GDM1 (cell line): ENCODE data around the gene MROH7.
A peak's percentile ranks its signal among the peaks of the same experiment; 100 is the strongest.

Experiments
- DNase-seq: peaks from one replicate; lab custom pipeline; 2025; lab: John Stamatoyannopoulos, UW

MROH7 gene

DNA sequence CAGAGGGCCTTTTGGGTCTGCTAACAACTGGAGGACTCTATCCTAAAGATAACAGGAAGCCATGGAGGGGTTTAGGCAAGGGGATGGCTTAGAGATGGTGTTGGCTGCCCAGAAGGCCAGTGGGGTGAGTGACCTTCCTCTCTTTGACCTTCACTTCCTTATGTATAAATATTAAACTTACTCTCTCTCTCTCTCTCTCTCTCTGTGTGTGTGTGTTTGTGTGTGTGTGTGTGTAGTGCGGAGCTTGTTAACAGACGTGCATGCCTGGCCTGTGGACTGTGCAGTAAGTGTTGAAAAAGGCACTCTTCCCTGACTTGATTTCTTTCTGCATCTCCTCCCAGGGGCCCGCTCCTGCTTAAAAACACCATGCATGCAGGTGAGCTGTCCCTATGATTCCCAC is 10.0 kb downstream of the MROH7 start:
- no peak for DNase-seq

DNA sequence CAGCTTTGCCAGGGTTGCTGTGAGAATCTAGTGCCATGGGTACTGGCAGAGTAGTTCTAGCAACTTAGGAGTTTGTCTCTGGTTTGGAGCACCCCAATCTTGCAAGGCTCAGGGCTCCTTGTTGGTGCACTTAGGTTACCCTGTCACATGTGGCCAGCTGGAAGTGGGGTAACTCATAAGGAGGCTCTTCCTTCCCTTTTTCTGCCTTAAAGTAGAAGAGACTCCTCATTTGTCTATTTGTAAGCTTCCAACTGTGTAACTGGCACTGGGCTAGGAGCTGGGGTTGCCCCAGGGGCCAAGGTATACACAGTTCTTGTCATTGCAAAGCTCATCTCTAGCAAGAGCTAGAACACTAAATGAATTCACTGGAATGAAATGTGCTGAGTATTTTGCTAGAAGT is 10.6 kb downstream of the MROH7 start:
- peak; percentile 13 for DNase-seq

DNA sequence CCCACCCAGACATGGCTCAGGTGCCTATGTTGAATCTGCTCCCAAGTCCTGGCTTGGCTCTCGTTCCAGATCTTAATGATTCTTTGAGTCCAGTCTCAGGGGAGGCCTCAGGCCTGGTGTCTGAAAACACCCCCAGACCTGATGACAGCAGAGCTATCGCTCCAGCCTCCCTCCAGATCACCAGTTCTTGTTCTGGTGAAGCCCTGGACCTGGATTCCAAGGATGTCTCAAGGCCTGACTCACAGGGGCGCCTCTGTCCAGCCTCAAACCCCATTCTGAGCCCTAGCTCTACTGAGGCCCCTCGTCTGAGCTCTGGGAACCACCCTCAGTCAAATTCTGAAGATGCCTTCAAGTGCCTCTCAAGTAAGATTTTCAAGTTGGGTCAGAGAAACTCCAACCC is 11.4 kb downstream of the MROH7 start:
- DNase-seq, result no peak

DNA sequence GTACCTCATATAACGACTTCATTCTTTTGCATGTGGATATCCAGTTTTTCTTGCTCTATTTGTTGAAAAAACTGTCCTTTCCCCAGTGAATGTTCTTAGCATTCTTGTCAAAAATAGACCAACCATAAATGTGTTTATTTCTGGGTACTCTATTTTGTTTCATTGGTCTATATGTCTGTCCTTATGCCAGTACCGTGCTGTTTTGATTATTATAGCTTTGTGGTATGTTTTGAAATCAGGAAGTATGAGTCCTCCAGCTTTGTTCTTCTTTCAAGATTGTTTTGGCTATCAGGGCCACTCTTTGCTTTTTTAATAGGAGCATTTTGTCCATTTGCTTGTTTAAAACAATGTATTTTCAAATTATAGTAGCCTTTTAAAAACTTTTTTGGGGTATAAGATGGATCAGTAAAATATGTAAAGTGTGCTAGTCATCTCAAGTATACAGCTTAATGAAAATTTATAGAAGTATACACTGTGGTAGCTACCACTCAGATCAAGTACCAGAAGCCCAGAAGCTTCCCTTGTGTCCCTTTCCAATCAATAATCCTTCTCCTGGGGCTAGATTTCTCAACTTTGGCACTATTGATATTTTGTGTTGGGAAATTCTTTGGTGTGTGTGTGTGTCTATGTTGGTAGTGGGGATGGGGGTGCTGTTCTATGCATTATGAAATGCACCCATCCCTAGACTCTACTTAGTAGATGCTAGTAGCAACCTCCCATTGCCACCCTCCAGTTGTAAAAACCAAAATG is 16.8 kb downstream of the MROH7 start:
- DNase-seq, result no peak

DNA sequence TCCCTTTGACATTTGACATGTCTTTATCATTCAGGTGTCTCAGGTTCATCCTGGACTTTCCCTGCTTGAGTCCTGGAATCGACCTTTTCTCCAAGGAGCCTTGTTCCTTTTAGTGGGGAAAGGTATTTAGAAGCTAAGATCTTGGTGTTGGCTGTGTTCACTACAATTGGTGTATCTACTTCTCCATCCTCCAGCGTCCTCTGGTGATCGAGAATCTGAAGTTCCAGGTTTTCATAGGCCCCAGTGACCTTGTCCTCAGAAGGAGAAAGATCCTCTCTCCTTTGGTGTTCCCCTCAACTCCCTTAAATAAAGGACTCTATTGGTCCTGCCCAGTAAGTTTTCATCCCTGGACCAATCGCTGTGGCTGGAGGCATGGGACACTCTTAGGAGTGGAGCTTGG is 22.1 kb downstream of the MROH7 start:
- no peak for DNase-seq

DNA sequence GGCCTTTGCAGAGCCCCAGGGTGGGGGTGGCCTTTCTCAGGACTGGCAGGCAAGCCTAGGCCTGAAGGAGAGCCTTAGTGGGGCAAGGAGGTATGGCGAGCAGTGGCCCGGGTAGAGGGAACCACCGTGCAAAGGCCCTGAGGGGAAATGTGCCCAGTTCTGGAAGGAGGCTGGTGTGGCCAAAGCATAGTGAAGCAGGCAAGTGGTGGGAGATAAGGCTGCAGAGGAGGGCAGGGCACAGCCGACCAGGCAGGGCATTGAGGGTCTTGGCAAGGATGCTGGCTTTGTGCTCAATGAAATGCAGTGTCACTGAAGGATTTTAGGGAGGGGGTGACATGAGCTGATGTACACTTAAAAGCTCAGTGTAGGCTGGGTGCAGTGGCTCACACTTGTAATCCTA is 22.8 kb downstream of the MROH7 start:
- no peak for DNase-seq

DNA sequence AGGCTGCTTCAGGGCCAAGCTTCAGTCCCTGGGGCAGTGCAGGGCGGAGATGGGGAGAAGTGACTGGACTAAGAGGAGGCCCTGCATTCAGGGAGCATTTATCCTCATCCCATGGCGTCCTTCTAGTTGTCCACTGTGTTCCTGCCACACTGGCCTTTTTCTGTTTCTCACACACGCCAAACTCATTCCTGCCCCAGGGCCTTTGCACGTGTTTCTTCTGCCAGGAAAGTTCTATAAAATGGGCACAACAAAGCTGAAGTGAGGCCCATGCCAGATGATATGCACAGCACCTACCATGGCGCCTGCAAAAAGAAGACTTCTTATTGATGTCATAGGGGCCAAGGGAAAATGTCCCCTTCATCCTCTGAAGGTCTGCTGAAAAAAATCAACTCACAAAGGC is 24.3 kb downstream of the MROH7 start:
- no peak for DNase-seq

DNA sequence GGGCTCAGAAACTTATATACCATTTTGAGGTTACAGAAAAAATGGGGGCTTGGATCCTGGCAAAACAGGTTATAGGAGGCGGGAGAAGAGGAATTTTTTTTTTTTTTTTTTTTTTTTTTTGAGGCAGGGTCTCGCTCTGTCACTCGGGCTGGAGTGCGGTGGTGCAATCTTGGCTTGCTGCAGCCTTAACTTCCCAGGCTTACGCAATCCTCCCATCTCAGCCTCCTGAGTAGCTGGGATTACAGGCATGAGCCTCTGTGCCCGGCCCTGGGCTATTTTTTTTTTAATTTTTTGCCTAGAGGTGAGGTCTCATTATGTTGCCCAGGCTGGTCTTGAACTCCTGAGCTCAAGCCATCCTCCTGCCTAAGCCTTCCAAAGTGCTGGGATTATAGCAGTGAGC is 24.7 kb downstream of the MROH7 start:
- no peak for DNase-seq

DNA sequence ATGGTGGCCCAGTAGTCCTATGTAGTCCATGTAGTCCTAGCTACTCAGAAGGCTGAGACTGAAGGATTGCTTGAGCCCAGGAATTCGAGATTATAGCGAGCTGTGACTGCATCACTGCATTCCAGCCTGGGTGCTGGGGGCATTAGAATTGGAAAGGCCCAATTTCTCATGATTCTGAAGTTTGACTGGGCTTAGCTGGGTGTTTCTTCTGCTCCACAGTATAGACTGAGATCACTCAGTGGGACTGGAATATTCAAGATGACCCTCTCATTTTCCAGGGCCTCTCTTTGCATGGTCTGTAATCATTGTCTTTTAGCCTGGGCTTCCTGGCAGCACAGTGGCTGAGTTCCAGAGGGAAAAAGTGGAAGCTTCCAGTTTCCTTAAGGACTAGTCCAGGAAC is 26.2 kb downstream of the MROH7 start:
- no peak for DNase-seq

DNA sequence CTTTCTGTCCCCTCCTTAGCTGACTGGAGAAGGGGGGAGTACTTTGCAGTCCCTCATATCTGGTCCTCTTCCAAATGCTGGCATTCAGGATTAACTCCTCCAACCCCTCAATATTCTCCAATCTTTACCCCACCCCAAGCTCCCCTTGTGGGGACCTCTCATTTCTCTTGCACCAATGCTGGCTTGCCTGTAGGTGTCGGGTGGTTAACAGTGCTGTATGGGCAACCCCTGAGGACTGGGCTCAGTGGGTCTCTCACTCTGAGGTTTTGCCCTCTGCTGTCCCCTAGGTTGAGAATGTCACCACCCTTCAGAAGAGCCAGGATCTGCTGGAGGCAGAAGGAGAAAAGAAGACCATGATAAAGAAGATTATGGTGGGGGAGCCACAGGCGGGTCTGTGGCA is 27.0 kb downstream of the MROH7 start:
- DNase-seq, result no peak

DNA sequence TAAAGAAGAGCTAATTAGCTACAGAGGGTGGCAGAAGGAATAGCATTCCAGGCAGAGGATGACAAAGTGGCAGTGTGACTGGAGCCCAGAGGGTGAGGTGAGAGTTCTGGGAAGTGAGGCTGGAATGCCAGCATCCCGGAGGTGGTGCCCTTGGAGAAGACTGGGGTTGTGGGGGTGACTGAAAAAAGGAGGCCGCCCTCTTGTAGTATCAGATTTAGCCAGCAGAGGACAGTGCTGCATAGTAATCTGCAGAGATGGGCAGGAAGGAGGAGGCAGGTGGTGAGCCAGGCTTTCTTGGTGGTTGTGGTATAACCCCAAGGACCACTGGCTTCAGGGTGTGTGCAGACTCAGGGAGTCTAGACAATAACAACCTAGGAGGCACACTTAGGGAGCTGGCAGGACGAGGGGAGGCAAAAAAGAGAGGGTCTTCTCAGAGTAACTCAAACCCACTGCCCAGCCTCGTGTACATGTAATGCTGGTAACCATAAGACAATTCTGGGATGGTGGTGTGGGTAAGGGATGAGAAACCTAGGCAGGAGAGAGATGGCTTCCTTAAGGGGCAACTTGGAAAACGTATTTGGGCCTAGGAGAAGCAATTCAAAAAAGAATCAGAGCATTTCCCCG is 30.5 kb downstream of the MROH7 start:
- DNase-seq, result peak; percentile 22

DNA sequence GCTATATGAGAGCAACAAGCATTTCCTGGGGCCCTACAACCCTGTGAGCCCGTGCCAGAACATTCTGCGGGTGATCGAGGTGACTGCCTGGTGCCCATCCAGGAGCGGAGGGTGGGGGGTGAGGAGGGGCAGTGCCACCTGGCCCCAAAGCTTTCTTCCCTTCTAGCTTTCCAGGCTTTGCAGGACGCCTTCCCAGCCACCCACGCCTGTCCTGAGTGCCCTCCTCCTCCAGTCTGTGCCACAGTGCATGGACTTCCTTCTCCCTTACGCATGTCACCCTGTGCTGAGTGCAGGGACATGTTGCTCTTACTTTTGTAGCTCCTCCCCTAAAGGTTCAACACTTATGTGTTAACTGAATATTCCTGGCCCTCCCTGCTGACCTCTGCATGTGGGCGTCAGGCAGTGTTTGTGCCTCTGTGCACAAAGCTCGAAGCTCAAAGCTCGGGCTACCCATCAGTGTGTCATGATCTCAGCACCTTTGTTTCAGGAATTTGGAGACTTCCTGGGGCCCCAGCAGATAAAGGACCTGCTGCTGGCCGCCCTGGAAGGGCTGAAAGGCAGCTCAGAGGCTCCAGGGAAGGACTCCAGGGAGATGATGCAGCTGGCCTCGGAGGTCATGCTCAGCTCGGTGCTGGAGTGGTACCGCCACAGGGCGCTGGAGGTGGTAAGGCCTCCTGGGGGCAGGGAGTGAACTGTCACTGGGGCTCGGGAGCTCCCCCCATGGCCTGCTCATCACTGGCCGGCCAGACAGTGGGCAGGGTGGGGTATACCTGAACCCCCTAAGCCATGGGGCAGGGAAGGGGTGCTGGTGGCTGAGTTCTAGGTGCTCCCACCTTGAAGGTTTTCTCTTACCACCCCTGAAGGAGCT is 37.4 kb downstream of the MROH7 start:
- no peak for DNase-seq

DNA sequence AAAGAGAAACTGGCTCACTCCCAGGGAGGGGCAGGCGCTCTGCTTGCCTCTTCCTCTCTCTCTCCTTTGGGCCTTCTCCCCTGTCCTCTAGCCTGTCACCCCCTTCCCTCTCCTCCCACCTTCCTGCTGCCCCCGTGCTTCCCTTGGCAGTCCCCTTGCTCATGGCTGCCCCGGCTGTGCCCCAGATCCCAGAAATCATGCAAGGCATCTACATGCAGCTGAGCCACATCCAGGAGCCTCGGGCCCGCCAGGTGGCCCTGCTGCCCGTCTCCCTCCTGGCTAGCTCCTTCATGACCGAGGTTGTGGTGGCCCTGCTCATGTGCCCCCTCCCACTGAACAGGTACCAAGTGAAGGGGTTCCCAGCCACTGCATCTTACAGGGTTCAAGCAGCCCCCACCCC is 38.1 kb downstream of the MROH7 start:
- DNase-seq, result no peak

DNA sequence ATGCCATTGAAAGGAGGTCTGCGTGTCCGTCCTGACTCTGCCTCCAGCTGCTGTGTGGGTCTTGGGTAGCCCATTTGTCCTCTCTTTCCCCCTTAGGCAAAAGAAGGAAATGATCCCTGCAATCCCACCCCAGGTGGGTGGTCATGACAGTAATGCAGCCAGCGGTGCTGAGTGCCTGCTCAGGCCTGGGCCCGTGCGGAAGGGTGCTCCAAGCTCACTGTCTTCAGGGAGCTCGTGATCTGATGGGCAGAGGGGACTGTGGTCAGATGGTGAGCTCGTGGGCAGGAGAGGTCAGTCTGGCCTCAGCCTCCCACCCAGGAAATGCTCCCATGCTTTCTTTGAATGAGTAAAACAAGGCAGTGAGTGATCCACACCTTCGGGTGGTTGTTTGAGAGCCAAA is 38.8 kb downstream of the MROH7 start:
- no peak for DNase-seq

DNA sequence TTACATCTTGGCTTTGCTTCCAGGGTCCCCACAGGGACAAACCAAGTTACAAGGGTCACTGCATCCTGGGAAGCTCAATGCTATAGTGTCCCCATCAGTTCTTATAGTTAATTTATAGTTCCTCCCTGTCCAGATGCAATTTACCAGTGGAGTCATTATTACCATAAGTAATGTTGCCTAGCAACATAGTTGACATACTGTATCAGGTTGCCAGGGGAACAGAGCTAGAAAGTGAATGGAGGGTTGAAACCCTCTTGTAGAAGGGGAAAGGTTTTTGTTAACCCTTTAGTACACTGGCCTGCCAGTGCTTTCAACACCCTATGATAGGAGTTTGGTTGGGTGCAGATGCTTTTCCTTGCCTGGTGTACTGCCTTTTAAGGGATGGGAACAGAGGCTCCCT is 39.8 kb downstream of the MROH7 start:
- DNase-seq, result no peak

DNA sequence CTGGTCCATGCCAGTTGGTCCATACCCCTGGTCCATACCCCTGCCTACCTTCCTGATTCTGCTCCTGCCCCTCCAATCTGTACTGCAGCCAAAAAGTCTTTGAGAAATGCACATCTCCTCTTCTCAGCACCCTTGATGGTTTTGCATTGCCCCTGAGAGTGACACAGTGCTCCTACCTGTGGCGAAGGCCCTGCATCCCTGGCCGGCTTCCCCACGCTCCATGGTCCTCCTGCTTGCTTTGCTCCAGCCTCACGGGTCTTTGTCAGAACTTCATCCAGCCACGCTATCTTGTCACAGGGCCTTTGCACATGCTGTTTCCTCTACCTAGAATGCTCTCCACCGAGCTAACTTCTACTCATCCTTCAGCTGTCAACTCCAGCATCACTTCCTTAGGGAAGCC is 41.9 kb downstream of the MROH7 start:
- no peak for DNase-seq

DNA sequence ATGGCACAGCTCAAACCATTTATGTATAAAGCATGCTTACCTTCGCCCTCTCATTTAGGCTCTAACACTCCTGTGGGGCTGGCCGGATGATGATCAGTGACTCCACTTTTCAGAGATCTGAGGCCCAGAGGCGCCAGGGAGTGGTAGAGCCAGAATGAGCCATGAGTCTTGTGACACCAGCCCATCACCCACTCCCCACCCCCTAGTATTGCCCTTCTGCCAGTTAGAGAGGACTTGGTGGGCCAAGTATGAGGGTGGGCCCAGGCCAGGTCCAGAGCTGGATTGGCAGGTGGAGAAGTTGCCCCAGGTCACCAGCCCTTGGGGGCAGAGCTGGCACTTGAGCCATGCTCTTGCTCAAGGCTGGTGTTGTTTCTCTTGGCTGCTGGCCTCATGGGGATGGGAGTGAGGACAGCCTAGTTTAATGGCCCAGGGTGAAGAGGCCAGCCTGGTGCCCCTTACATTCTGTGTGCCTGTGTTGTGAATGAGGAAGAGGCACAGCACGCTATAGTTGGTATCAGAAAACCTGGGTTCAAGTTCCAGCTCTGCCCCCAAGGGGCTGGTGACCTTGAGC is 43.8 kb downstream of the MROH7 start:
- DNase-seq, result no peak

DNA sequence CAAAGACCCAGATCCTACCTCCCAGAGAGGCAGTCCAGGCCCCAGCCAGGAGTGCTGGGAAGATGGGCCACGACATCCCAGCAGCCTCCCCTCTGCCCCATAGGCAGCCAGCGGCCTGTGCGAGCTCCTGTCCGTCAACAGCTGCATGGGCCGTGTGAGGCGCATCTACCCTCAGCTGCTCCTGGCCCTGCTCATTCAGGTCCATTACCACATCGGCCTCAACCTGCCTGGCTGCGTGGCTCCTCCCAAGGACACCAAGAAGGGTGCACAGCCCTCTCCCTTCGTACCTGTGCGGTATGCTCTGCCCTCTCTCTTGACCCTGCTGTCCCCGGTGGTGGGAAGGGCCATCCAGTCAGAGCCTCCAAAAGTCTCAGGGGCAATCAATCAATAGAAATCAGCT is 44.6 kb downstream of the MROH7 start:
- no peak for DNase-seq

DNA sequence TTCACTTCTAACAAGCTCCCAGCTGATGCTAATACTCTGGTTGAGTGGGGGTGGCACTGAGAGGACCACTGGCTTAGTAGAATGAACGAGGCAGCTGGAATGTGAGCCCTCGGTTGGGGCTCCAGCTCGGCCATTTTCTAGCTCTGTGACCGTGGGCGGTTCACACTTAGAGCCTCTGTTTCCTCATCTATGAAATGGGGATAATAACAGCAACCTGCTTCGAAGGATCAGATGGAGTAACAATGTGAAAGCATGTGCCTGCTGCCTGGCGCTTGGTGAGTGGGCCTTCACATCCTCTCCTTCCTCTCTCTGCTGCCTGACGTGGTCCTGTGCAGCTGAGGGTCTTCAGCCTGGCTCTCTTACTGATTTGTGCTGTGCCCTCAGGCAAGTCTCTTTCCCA is 53.2 kb downstream of the MROH7 start:
- DNase-seq, result no peak

DNA sequence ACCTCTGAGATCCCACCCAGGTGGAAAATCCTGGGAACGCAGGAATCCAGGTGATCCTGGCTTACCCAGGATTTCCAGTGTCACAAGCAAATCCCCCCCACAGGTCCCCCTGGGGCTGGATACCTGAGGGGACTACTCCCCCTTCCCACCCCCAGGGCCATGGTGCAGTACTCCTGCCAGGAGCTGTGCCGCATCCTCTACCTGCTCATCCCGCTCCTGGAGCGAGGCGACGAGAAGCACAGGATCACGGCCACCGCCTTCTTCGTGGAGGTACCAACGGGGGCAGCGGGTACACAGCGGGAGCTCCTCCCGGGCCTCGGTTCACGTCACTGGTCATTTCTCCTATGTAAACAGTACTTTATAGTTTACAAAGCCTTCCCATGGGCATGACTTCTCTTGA is 53.6 kb downstream of the MROH7 start:
- DNase-seq, result no peak

DNA sequence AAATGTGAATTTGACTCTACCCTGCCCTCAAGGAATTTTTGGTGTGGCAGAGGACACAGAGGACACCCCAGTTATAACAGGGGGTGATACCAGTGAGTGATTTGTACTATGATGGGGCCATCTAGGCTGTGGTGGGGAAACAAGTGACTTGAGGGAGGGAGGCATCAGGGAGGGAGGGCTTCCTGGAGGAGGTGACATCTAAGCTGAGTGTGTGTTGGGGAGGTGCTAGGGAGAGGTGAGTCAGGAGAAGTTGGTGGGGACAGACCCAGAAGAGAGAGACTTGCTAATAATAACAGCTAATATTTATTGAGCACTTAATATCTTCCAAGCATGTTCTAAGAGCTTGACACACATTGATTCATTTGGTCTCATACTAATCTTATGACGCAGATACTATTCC is 54.2 kb downstream of the MROH7 start:
- DNase-seq, result no peak

DNA sequence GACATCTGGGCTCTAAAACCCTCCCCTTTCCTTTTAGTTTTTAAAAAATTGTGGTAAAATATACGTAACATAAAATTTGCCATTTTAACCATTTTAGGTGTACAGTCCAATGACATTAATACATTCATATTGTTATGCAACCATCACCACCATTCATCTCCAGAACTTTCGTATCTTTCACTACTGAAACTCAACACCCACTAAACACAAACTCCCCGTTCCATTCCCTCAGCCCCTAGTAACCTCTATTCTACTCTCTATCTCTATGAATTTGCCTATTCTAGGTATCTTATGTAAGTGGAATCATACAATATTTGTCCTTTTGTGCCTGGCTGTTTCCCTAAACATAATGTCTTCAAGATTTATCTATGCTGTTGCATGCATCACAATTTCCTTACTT is 54.7 kb downstream of the MROH7 start:
- DNase-seq, result no peak

DNA sequence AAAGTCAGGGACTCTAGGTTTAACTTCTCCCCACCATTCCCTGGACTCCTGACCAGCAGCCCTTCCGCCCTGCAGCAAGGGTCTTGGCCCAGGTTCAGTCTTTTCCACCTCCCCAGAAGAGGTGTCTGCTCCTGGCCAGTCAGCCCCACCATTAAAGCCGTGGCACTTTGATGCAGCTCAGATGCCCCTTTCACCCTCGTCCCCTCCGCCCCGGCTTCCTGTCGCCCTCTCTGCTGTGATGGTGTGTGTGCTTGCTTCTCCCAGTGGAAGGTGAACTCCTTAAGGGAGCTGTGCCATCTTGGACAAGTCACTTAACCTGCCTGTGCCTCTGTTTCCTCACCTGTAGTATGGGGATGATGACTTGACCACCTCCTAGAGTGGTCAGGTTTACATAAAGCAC is 56.3 kb downstream of the MROH7 start:
- DNase-seq, result no peak
